Astrocyte (in vitro differentiated cells and primary cell): ENCODE results near the gene UBE2S. TPM values are rescaled to one million over a fixed set of nuclear protein-coding genes. Genes with fewer than 3 reads are reported as not detected.

Experiments used
- DNase-seq: peaks from one replicate; pipeline ENCODE4 v3.0.0-alpha.2; 2010; ENCODE audit warnings: low read depth
- FAIRE-seq: peaks from 2 replicates; lab custom pipeline; 2011; peaks lifted over from hg19 to GRCh38; lab: Jason Lieb, UNC
- H2AFZ ChIP-seq: 2 replicates; pipeline ENCODE4 v1.6.0; 2012; ENCODE audit warnings: low read depth, low read length, inconsistent platforms
- H3K27ac ChIP-seq: 2 replicates; pipeline ENCODE4 v1.5.1; 2011; ENCODE audit warnings: low read depth, low read length, inconsistent platforms
- H3K27me3 ChIP-seq: 2 replicates; pipeline ENCODE4 v1.6.0; 2011; ENCODE audit warnings: low read length, inconsistent platforms; ENCODE audit not compliant: insufficient read depth
- H3K36me3 ChIP-seq: 2 replicates; pipeline ENCODE4 v1.5.1; 2011; ENCODE audit warnings: low read length, inconsistent platforms; ENCODE audit not compliant: insufficient read depth
- H3K4me1 ChIP-seq: 2 replicates; pipeline ENCODE4 v1.5.1; 2011; ENCODE audit warnings: low read length, inconsistent platforms; ENCODE audit not compliant: insufficient read depth
- H3K4me2 ChIP-seq: 2 replicates; pipeline ENCODE4 v1.6.0; 2012; ENCODE audit warnings: low read length, inconsistent platforms
- H3K4me3 ChIP-seq: 2 replicates; pipeline ENCODE4 v1.5.1; 2011; ENCODE audit warnings: low read depth, mild to moderate bottlenecking, low read length, inconsistent platforms; ENCODE audit not compliant: insufficient read depth
- H3K79me2 ChIP-seq: 2 replicates; pipeline ENCODE4 v1.6.0; 2012; ENCODE audit warnings: mild to moderate bottlenecking, low read length, inconsistent platforms; ENCODE audit not compliant: insufficient read depth
- H3K9ac ChIP-seq: 2 replicates; pipeline ENCODE4 v1.6.0; 2012; ENCODE audit warnings: mild to moderate bottlenecking, low read length, inconsistent platforms
- H3K9me3 ChIP-seq: 2 replicates; pipeline ENCODE4 v1.5.1; 2012; ENCODE audit warnings: low read depth, mild to moderate bottlenecking, low read length, inconsistent platforms; ENCODE audit not compliant: insufficient read depth
- H4K20me1 ChIP-seq: 2 replicates; pipeline ENCODE4 v1.6.0; 2012; ENCODE audit warnings: low read length, inconsistent platforms; ENCODE audit not compliant: insufficient read depth
- H3K27ac Mint-ChIP-seq: one replicate; pipeline ENCODE4 v1.8.0; 2021; ENCODE audit warnings: mild to moderate bottlenecking, mixed read lengths; ENCODE audit not compliant: unreplicated experiment
- H3K27me3 Mint-ChIP-seq: one replicate; pipeline ENCODE4 v1.8.0; 2021; ENCODE audit warnings: low read depth, mixed read lengths; ENCODE audit not compliant: unreplicated experiment
- H3K36me3 Mint-ChIP-seq: one replicate; pipeline ENCODE4 v1.8.0; 2021; ENCODE audit warnings: low read depth, mixed read lengths; ENCODE audit not compliant: unreplicated experiment
- H3K4me1 Mint-ChIP-seq: one replicate; pipeline ENCODE4 v1.8.0; 2021; ENCODE audit warnings: low read depth, mixed read lengths; ENCODE audit not compliant: unreplicated experiment
- H3K4me3 Mint-ChIP-seq: one replicate; pipeline ENCODE4 v1.8.0; 2021; ENCODE audit warnings: mild to moderate bottlenecking, moderate library complexity, mixed read lengths; ENCODE audit not compliant: unreplicated experiment
- H3K9me3 Mint-ChIP-seq: one replicate; pipeline ENCODE4 v1.8.0; 2021; ENCODE audit warnings: mild to moderate bottlenecking, mixed read lengths; ENCODE audit not compliant: unreplicated experiment
- CTCF ChIP-seq: IDR thresholded peaks from 2 replicates; pipeline ENCODE4 v1.5.1; 2011; ENCODE audit warnings: low read depth, mild to moderate bottlenecking, inconsistent platforms, low read length, moderate library complexity; ENCODE audit not compliant: insufficient read depth
- EZH2 ChIP-seq: IDR thresholded peaks from 2 replicates; pipeline ENCODE4 v1.6.1; 2012; ENCODE audit warnings: mild to moderate bottlenecking, low read length, inconsistent platforms; ENCODE audit not compliant: insufficient read depth
- total RNA-seq: library from RNA; stranded (reverse); gene quantifications from 2 replicates; pipeline ENCODE4 v1.2.1, GENCODE V29; 2021

The UBE2S gene
- total RNA-seq, 1 donor from 2014 or later = 116 TPM

- Histone ChIP-seq H3K27me3 (no peaks in the 10 kb centered on the region), H2AFZ (no peak overlapping the region), H3K4me2 (peak overlapping the region; percentile 94), H3K27ac (peak overlapping the region; percentile 99), H3K9ac (peak overlapping the region; percentile 95), H3K36me3 (peaks cover 28% of the 10 kb centered on the region), H3K4me3 (peak overlapping the region; percentile 81), H3K9me3 (no peaks in the 10 kb centered on the region), H3K4me1 (peaks cover 20% of the 10 kb centered on the region), H3K79me2 (peaks cover 51% of the 10 kb centered on the region), H4K20me1 (peaks cover 48% of the 10 kb centered on the region)
- no peak for TF ChIP-seq EZH2
- TF ChIP-seq CTCF = no peak
- H3K36me3 Mint-ChIP-seq = peaks cover 25% of the 10 kb centered on the region
- peak overlapping the region; percentile 84 for H3K4me3 Mint-ChIP-seq
- H3K27ac Mint-ChIP-seq = peak overlapping the region; percentile 62
- H3K4me1 Mint-ChIP-seq = peaks cover 15% of the 10 kb centered on the region
- FAIRE-seq = no peak
- H3K9me3 Mint-ChIP-seq = peaks cover 14% of the 10 kb centered on the region
- peaks cover 10% of the 10 kb centered on the region for H3K27me3 Mint-ChIP-seq
- no peak for DNase-seq
Observed at GRCh38 chr19:55406826-55407549, 600 bp downstream of the UBE2S start.

GRCh38 chr19:55406091-55406825, 1.3 kb downstream of the UBE2S start:
- Mint-ChIP-seq H3K27ac (peak overlapping the region; percentile 62), H3K4me1 (peaks cover 15% of the 10 kb centered on the region), H3K36me3 (peaks cover 28% of the 10 kb centered on the region), H3K4me3 (peak overlapping the region; percentile 84), H3K27me3 (peaks cover 4% of the 10 kb centered on the region), H3K9me3 (peaks cover 12% of the 10 kb centered on the region)
- peaks cover 28% of the 10 kb centered on the region for H3K36me3 ChIP-seq
- H3K4me3 ChIP-seq = peak overlapping the region; percentile 81
- no peak for FAIRE-seq
- H3K9ac ChIP-seq = peak overlapping the region; percentile 95
- no peak overlapping the region for H2AFZ ChIP-seq
- H3K27ac ChIP-seq = peak overlapping the region; percentile 99
- peaks cover 52% of the 10 kb centered on the region for H3K79me2 ChIP-seq
- peaks cover 53% of the 10 kb centered on the region for H4K20me1 ChIP-seq
- no peaks in the 10 kb centered on the region for H3K9me3 ChIP-seq
- TF ChIP-seq CTCF (no peak), EZH2 (no peak)
- H3K27me3 ChIP-seq = no peaks in the 10 kb centered on the region
- H3K4me2 ChIP-seq = peak overlapping the region; percentile 94
- DNase-seq = no peak
- peaks cover 20% of the 10 kb centered on the region for H3K4me1 ChIP-seq
